DMS 273 treated with DMSO at 0.1 percent for 48 hours (cell line): ENCODE measurements around the gene CDCA8.
"Not testable (repeated sequence)": the region's sequence is repeated elsewhere in the genome, so short reads cannot be mapped to it uniquely, and the experiment has no call there.

Source experiments
- DNase-seq: peaks from one replicate; lab custom pipeline; 2025; lab: John Stamatoyannopoulos, UW

Gene CDCA8

GRCh38 chr1:37718181-37718900 is 26.0 kb downstream of the CDCA8 start:
- DNase-seq, result no peak

GRCh38 chr1:37718901-37719571 is 26.7 kb downstream of the CDCA8 start:
- no peak for DNase-seq

DNA sequence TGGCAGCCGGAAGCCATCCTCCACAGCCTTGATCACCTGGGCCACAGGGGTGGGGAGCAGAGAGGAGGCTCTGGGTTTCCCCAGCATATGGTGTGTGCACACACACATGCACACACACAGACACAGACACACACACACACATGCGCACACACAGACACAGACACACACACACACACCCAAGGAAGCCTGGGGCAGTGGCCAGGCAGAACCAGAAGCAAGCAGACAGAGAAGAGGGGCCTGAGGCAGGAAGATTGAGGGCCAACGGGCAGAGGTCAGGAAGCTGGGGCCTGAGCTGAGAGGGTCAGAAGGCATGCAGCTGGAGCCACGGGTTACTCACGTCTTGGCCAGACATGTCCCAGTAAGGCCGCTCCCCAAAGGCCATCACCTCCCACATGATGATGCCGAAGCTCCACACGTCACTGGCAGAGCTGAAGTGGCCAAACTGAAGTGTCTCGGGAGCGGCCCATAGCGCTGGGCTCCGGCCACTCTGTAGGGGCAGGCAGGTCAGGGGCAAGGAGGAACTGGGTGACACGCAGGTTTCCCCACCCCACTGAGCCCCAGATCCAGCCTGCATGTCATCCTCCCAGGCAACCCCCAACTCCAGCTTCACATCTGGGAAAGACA is 27.4 kb downstream of the CDCA8 start:
- no peak for DNase-seq

DNA sequence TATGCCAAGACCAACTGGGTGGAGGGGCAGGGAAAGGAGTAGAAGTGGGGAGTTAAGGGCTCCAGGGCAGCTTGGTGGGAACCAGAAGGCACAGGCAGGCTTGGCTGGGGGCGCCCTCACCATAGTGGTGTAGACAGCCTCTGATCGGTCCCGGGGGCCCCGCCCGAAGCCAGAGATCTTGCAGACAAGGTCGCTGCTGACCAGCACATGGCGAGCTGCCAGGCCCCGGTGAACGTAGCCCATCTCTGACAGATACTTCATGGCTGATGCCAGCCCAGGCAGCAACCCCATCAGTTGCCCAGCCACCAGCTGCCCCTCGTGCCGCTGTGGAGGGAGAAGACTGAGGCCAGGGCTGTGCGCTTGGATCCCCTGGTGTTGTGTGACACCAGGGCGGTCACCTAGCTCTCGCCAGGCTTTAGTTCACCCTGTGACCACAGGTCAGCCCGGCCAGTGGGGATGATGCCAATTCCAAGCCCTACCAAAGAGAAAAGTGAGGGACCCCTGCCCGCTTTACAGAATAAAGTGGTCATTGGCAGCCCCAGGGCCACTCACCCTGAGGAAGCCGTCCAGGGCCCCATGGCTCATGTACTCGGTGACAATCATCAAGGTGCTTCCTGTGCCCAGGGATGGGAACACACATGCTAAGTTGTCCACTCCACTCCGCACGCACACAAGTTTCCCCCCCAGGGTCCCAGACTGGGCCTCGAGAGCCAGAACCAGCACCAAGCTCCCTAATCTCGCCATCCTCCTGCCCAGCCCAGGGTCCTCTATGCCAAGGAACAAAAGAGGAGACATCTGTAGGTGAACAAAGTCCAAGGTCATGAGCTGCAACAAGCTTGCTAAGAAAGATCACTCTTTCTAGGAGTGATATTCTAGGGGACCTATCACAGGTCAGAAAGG is 28.2 kb downstream of the CDCA8 start:
- no peak for DNase-seq

DNA sequence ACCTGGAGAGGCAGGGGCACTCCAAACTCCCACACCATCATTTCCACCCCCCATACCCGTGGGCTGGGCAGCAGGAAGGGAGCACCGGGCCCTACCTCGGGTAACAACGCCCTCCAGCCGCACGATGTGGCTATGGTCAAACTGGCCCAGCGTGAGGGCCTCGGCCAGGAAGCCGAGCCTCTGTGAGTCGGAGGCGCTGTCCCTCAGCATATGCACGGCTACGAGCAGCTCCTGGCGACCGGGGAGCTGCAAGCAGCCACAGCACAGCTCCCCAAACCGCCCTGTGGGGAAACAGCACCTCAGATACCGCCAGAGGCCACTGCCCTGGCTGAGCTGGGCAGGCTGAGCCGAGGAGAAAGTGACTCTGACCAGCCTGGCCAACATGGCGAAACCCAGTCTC is 29.2 kb downstream of the CDCA8 start:
- no peak for DNase-seq

DNA sequence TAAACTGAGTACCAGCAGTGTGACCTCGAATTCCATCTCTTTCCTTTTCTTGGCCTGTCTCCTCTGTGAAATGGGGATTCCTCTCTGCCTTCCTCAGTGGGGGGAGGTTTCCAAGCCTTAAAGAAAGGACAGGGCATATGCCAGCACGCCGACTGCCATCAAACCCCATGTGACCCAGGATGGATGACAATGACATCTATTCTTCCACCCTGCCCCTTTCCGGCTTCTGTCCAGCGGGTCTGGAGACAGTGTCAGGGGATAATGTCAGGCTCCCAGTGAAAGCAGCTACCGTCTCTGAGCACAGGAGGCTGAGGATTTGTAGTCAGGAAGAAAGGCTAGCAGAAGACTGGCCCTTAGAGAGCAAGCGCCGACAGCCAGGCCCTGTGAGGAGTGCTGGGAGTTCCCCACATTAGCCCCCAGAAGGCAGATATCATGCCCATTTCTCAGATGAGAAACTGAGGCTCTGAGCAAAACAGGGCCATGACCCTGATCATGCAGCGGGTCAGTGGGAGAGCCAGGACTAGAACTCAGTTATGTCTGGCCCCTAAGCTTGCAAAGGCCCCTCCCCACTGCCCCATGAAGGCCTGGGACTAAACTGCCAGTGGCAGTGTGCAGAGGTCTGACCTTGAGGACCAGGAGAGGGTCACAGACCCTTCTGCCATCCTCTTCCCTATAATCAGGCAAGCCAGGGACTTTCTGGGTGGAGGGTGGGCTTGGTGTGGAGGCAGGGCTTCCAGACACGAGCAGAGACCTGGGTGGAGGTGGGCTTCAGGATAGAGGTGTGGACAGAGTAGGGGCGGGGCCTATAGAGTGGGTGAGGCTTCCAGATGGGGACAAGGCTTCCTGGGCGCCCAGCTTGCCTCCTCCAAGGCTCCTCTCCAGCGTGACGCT is 30.1 kb downstream of the CDCA8 start:
- no peak for DNase-seq

DNA sequence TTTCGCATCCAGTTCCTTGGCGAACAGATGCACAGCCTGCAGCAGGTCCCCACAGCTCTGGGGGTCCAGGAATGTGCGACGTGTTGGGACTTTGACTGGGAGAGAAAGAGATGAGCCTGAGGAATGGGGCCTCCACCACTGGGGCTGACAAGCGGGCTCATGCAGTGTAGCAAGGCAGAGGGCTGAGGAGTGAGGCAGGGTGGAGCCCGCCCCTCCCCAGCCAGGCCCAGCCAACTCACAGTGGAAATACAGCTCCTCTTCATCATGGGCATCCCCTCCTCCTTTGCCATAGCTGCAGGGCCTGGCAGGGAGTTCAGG is 30.7 kb downstream of the CDCA8 start:
- DNase-seq, result no peak

- no peak for DNase-seq
These were observed 31.2 kb downstream of the CDCA8 start for GRCh38 chr1:37723390-37724078.

DNA sequence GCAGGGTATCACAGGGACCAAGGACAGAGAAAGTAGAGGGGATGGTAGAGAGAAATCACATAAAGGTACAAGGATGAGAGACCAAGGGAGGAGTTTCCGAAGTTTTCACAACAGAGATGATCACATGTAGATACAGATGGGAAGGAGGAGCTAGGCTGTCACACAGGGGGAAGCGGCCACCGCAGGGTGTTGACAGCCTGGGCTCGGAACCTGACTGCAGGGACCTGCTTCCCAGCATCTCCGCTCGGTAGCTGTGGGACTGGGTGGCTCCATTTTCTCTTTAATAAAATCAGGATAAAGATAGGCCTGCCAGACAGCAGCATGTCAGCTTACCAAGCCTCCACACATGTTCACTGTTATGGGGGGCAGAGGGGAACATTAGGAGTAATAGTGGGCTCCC is 32.3 kb downstream of the CDCA8 start:
- DNase-seq, result no peak

- DNase-seq, result no peak
These were observed 33.7 kb downstream of the CDCA8 start for GRCh38 chr1:37725851-37726613.

DNA sequence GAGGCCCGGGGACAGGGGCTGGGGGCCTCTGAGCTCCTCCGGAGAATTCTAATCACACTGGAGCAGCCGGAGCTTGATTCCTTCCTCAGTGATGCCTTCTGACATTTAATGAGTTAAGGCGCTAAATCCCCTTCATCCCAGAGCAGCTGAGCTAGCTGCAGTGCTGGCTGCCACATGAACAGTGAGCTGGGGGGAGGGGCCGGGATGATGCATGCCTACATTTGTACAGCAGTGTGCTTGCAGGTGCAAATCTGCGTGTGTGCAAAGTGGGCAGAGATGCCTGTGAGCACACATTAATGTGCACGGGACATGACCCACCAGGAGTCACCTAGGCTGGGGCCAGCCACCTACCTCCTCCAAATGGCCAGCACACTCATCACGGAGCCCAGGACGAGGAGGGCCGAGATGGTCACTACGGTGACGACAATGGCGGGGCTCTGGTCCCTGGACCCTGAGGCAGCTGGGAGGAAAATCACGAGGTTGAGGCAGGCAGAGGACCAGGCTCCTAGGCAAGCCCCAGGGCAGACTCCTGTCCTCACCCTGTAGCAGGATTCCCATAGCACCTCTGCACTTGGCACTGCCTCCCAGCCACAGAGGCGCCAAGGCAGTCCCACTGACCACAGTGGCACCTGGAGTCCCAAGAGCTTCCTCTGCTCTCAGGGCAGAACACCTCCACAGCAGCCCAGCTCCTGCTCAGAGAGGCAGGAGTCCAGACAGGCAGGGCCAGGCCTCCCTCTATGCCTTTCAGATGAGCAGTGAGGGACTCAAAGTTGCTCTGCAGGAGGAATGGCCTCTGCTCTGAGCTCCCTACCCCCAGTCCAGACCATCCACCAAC is 34.7 kb downstream of the CDCA8 start:
- DNase-seq, result no peak

GRCh38 chr1:37728416-37728815 is 36.1 kb downstream of the CDCA8 start:
- DNase-seq, result no peak

- DNase-seq, result no peak
These were observed 38.1 kb downstream of the CDCA8 start for GRCh38 chr1:37730376-37730775.

DNA sequence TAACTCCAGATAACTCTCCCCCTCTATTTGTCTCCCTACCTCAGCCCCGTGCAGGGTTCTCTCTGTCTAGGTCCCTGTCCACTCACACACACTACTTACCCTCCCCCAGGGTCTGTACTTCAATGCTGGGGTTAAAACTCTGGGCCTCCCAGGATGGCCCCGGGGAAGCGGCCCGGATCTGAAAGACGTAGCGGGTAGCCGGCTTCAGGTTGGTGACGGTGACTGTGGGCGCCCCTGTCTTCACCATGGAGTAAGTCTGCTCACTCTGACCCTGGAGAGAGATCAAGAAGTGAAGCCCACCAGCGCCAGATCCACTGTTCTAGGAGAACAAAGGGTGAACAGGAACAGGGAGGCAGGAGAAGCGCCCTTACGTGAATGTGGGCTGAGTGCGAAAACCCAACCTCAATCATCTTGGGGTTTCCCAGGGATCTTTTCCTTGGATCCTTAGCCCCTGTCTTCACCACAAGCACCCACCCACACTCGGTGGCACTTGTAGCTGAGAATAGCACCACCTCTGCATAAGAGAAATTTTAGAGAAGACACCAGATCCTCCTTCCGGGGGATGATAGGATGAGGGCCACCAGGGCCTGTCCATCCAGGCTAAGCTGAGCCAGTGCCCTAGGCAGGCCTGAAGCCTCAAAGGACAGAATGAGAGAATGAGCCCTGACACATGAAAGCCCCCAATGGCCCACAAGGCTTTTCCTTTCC is 39.1 kb downstream of the CDCA8 start:
- DNase-seq, result no peak

DNA sequence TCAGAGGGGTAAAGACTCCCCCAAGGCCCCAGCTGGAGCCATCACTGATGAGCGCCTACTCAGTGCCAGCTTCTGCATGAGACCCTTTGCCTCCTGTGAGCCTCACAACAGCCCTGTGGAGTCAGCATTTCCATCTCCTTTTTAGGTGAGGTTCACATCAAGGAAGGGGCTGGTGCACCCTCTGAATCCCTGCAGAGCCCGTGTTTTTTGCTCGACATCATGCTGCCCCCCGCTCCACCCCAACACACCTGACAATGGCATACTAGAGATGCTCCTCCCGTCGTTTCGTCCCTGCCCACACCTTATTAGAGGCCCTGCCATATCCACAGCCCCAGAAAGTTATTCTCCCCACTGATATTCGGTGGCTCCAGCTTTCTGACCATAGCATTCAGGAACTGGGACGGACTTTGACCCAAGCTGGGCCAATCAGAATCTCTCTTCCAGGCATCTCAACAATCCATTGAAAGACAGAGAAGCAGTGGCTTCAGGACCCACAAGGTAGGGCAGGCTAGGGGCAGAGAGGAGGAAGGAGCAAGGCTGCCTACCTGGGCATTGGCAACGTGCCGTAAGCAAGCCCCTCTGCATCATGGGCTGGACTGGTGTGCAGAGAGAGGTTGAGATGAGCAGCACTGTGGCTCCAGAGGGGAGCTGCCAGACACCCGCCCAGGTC is 39.9 kb downstream of the CDCA8 start:
- no peak for DNase-seq

GRCh38 chr1:37734629-37735591 is 42.6 kb downstream of the CDCA8 start:
- no peak for DNase-seq

GRCh38 chr1:37737975-37738374 is 45.7 kb downstream of the CDCA8 start:
- not testable (repeated sequence) for DNase-seq
